Measurements from ENCODE around the gene TMEM144.

DNA sequence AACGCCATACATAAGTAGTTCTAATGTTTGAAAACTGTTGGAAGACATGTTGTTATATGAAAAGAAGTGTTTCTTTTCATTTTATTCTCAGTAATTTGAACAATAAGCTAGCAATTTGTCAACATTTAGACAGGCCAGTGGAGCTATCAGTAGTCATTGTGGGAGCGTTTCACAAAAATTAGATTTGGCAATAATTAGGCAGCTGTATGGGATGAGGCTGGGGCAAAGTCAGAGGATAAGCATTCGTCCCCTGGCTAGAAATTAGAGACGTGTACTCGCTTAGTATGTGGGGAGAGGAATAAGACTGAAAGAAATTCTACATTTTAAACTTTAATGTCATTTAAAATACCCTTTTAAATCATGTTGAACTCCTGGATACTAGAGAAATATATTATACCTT, 70.6 kb downstream of the TMEM144 start:
- TF ChIP-seq CTCF (conservative IDR thresholded peaks at IDR 0.05), result no peak
- no peak for TF ChIP-seq EZH2 (IDR thresholded peaks at IDR 0.05; ENCODE audit: low read depth)

Measured in PC-9 (cell line).